B cell (primary cell): ENCODE data around the gene HOXA11.

Source experiments
- CTCF ChIP-seq: fragments of 200-600 bp; IDR thresholded peaks from one replicate; pipeline ENCODE4 v1.8.0; 2022; ENCODE audit warnings: antibody characterized with exemption, mild to moderate bottlenecking
- EZH2 ChIP-seq: IDR thresholded peaks from 2 replicates; pipeline ENCODE4 v1.6.1; 2012; ENCODE audit warnings: borderline replicate concordance, low read depth, mild to moderate bottlenecking, moderate library complexity, low read length; ENCODE audit not compliant: insufficient read depth, poor library complexity, severe bottlenecking

GRCh38 chr7:27191833-27192545, 7.0 kb upstream of the HOXA11 start:
- TF ChIP-seq CTCF (no peak), EZH2 (no peak)
